Measurements from ENCODE around the gene TMEM259.

Gene TMEM259

GRCh38 chr19:1066748-1067340, 45.9 kb upstream of the TMEM259 start, which contains the start of gene ARHGAP45:
Gene ARHGAP45 (plus strand): TSS chr19:1067167. CDS start chr19:1067406, 239 bp downstream.
- Histone ChIP-seq H3K4me3 (ENCODE audit: low read depth in 1 of 2, low read length in 1 of 2) (peak within 1 kb of the TSS; percentile 96 to 98), H3K27me3 (no peaks in the 10 kb centered on the region), H3K27ac (peak within 1 kb of the TSS; percentile 95), H3K4me1 (ENCODE audit: control insufficient read depth in 1 of 2, insufficient read depth in 1 of 2, low read depth in 1 of 2, low read length in 1 of 2) (peaks cover 66 to 74% of the 10 kb centered on the region in 2 experiments), H3K36me3 (peaks cover 72% of the 10 kb centered on the region), H3K9me3 (no peaks in the 10 kb centered on the region)
- no peak for TF ChIP-seq CTCF (IDR thresholded peaks at IDR 0.05)

GRCh38 chr19:1066251-1066747, 45.4 kb upstream of the TMEM259 start:
- H3K27me3 ChIP-seq, result no peaks in the 10 kb centered on the region
- H3K9me3 ChIP-seq, result no peaks in the 10 kb centered on the region
- peaks cover 63 to 74% of the 10 kb centered on the region in 2 experiments for H3K4me1 ChIP-seq (ENCODE audit: control insufficient read depth in 1 of 2, insufficient read depth in 1 of 2, low read depth in 1 of 2, low read length in 1 of 2)
- H3K36me3 ChIP-seq, result peaks cover 73% of the 10 kb centered on the region
- H3K4me3 ChIP-seq (ENCODE audit: low read depth in 1 of 2, low read length in 1 of 2), result peak overlapping the region; percentile 96 to 98
- no peak for TF ChIP-seq CTCF (IDR thresholded peaks at IDR 0.05)
- H3K27ac ChIP-seq, result peak overlapping the region; percentile 95

- Histone ChIP-seq H3K4me1 (ENCODE audit: control insufficient read depth in 1 of 2, insufficient read depth in 1 of 2, low read depth in 1 of 2, low read length in 1 of 2) (peaks cover 60 to 70% of the 10 kb centered on the region in 2 experiments), H3K27ac (peak overlapping the region; percentile 95), H3K9me3 (no peaks in the 10 kb centered on the region), H3K27me3 (no peaks in the 10 kb centered on the region), H3K36me3 (peaks cover 73% of the 10 kb centered on the region), H3K4me3 (ENCODE audit: low read depth in 1 of 2, low read length in 1 of 2) (peak overlapping the region; percentile 24 to 96)
- TF ChIP-seq CTCF (IDR thresholded peaks at IDR 0.05), result no peak
These were observed 44.7 kb upstream of the TMEM259 start for GRCh38 chr19:1065606-1066109.

- Histone ChIP-seq H3K27me3 (no peaks in the 10 kb centered on the region), H3K9me3 (no peaks in the 10 kb centered on the region), H3K4me1 (ENCODE audit: control insufficient read depth in 1 of 2, insufficient read depth in 1 of 2, low read depth in 1 of 2, low read length in 1 of 2) (peaks cover 53 to 62% of the 10 kb centered on the region in 2 experiments), H3K27ac (peak overlapping the region; percentile 95), H3K36me3 (peaks cover 75% of the 10 kb centered on the region), H3K4me3 (ENCODE audit: low read depth in 1 of 2, low read length in 1 of 2) (peak overlapping the region; percentile 24 to 96)
- TF ChIP-seq CTCF (IDR thresholded peaks at IDR 0.05), result peak; percentile 97
These were observed 44.0 kb upstream of the TMEM259 start for GRCh38 chr19:1064661-1065605.

GRCh38 chr19:1063909-1064660, 43.2 kb upstream of the TMEM259 start:
- H3K4me1 ChIP-seq (ENCODE audit: control insufficient read depth in 1 of 2, insufficient read depth in 1 of 2, low read depth in 1 of 2, low read length in 1 of 2), result peaks cover 44 to 54% of the 10 kb centered on the region in 2 experiments

More at GRCh38 chr19:1063909-1064660, 43.2 kb upstream of the TMEM259 start:
- TF ChIP-seq CTCF (IDR thresholded peaks at IDR 0.05), result no peak
- Histone ChIP-seq H3K4me3 (ENCODE audit: low read depth in 1 of 2, low read length in 1 of 2) (peak overlapping the region in 1 of 2 experiments; percentile 96), H3K27me3 (no peaks in the 10 kb centered on the region), H3K9me3 (no peaks in the 10 kb centered on the region), H3K27ac (peak overlapping the region; percentile 95), H3K36me3 (peaks cover 76% of the 10 kb centered on the region)
